Gastroesophageal sphincter (tissue), 3 donors: ENCODE results near the gene HNF4A.

ENCODE experiments used
- CTCF ChIP-seq, 4 experiments: fragments of 200-600 bp in 2 of 4; fragments of 450-650 bp in 2 of 4; sonication (generic) in 1 of 4; IDR thresholded peaks; one replicate each; pipeline ENCODE4 v1.5.1; 2017 to 2019; ENCODE audit warnings: antibody characterized with exemption in 4 of 4, mild to moderate bottlenecking in 2 of 4, moderate library complexity in 2 of 4
- EP300 ChIP-seq: sonication (generic); formaldehyde crosslinking; IDR thresholded peaks from one replicate; pipeline ENCODE4 v1.6.1; 2017; ENCODE audit warnings: antibody characterized with exemption, mild to moderate bottlenecking
- POLR2A ChIP-seq, 2 donors: fragments of 450-650 bp; IDR thresholded peaks; one replicate each; pipeline ENCODE4 v1.6.1; 2017; ENCODE audit warnings: antibody characterized with exemption in 2 of 2, mild to moderate bottlenecking in 2 of 2, moderate library complexity in 1 of 2

DNA sequence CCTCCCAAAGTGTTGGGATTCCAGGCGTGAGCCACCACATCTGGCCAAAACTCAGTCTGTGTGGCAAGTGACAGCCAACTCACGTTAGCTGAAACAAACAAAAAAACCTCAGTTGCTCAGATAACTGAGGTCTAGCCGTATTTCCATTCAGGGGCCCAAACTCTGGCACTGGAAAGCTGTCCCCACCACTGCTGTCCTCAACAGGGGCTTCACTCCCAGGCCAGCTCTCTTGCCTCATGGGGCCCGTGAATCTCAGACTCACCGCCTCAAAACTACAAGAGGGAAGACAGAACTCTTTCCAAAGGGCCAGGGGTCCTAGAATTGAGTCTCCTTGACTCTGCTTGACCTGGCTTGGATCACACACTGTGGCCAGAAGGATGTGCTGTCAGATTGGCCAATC, 127.6 kb downstream of the HNF4A start:
- TF ChIP-seq CTCF (IDR thresholded peaks at IDR 0.05): no peak
- TF ChIP-seq POLR2A (IDR thresholded peaks at IDR 0.05): no peak
- TF ChIP-seq EP300: no peak
